Body of pancreas (tissue), 4 donors: Measurements from ENCODE around the gene PCDHGC4. TPM values are rescaled to one million over a fixed set of nuclear protein-coding genes. Genes with fewer than 3 reads are reported as not detected.
A peak's percentile ranks its signal among the peaks of the same experiment; 100 is the strongest.

ENCODE experiments used
- ATAC-seq: fragments of 150-250 bp; one replicate; pipeline ENCODE4 v1.9.1; 2016
- DNase-seq, 4 donors: peaks; one replicate each; pipeline ENCODE4 v3.0.0-alpha.2; 2019
- H3K27ac ChIP-seq, 4 donors: fragments of 200-600 bp; sonication (generic); 1 replicate in 3 of 4; 2 replicates in 1 of 4; pipeline versions ENCODE4 v1.5.1 to v1.6.1; 2016 to 2019; ENCODE audit warnings: mild to moderate bottlenecking in 1 of 4, mixed read lengths in 1 of 4, moderate library complexity in 1 of 4
- H3K27me3 ChIP-seq, 2 donors: fragments of 200-600 bp; sonication (generic); one replicate each; pipeline ENCODE4 v1.6.0; 2016; ENCODE audit warnings: mild to moderate bottlenecking in 1 of 2
- H3K36me3 ChIP-seq, 2 donors: fragments of 200-600 bp; sonication (generic); replicated peaks in 1 of 2; 2 replicates each; pipeline ENCODE4 v1.5.1; 2016; ENCODE audit warnings: low read depth in 2 of 2; ENCODE audit not compliant: insufficient read depth in 1 of 2
- H3K4me1 ChIP-seq: fragments of 200-600 bp; sonication (generic); one replicate; pipeline ENCODE4 v1.6.0; 2016
- H3K4me3 ChIP-seq, 2 donors: fragments of 200-600 bp; sonication (generic); 1 replicate in 1 of 2; 2 replicates in 1 of 2; pipeline ENCODE4 v1.5.1; 2016 to 2019
- H3K9me3 ChIP-seq, 3 donors: fragments of 200-600 bp; sonication (generic); 1 replicate in 2 of 3; 2 replicates in 1 of 3; pipeline ENCODE4 v1.5.1; 2016
- CTCF ChIP-seq, 7 experiments: fragments of 450-650 bp in 4 of 7; fragments of 200-600 bp in 3 of 7; sonication (generic) in 3 of 7; IDR thresholded peaks; one replicate each; pipeline ENCODE4 v1.5.1; 2016 to 2019; ENCODE audit warnings: antibody characterized with exemption in 7 of 7
- POLR2A ChIP-seq, 3 donors: fragments of 450-650 bp; IDR thresholded peaks; one replicate each; pipeline ENCODE4 v1.6.1; 2016; ENCODE audit warnings: antibody characterized with exemption in 3 of 3, mild to moderate bottlenecking in 2 of 3
- WGBS, 2 donors: methylation state at CpG; one replicate each; pipeline ENCODE4 v1.1.5; 2017; 5-methylcytosine and 5-hydroxymethylcytosine counted together
- intact Hi-C: fragments of 100-400 bp; cut with DNase I; formaldehyde crosslinking; loops from one replicate; pipeline ENCODE4 v1.15.1; 2023
- total RNA-seq, 2 donors: library from RNA; depleted of rRNA; stranded (reverse); fragments of >200 nt; gene quantifications; one replicate each; pipeline ENCODE4 v1.1.0, GENCODE V29; 2016

PCDHGC4 gene
- total RNA-seq, 2 donors from 2014 or later, result 1.6 to 2.0 TPM

GRCh38 chr5:141477044-141477575, 7.7 kb upstream of the PCDHGC4 start:
- no peak overlapping the region for H3K4me3 ChIP-seq
- ATAC-seq (no peak), DNase-seq (no peak)
- 42 to 59% methylated on average over 20 to 24 of the region's 24 CpGs for WGBS, 2 donors
- H3K9me3 ChIP-seq, result no peaks in the 10 kb centered on the region
- H3K27me3 ChIP-seq, result no peaks in the 10 kb centered on the region
- TF ChIP-seq CTCF (IDR thresholded peaks at IDR 0.05), result no peak
- no peak for TF ChIP-seq POLR2A (IDR thresholded peaks at IDR 0.05)
- no peaks in the 10 kb centered on the region for H3K36me3 ChIP-seq
- H3K4me1 ChIP-seq, result peaks cover 29% of the 10 kb centered on the region
- no peak overlapping the region for H3K27ac ChIP-seq
- intact Hi-C loops, result no loop called here

GRCh38 chr5:141477815-141478214, 7.0 kb upstream of the PCDHGC4 start:
- WGBS, 2 donors, result 47 to 51% methylated on average over 6 to 13 of the region's 13 CpGs
- Histone ChIP-seq H3K9me3 (no peaks in the 10 kb centered on the region), H3K27me3 (no peaks in the 10 kb centered on the region), H3K4me1 (peaks cover 29% of the 10 kb centered on the region), H3K4me3 (no peak overlapping the region), H3K27ac (no peak overlapping the region), H3K36me3 (no peaks in the 10 kb centered on the region)
- TF ChIP-seq CTCF (IDR thresholded peaks at IDR 0.05) (no peak), POLR2A (IDR thresholded peaks at IDR 0.05) (no peak)
- intact Hi-C loops, result no loop called here
- ATAC-seq (no peak), DNase-seq (no peak)

GRCh38 chr5:141478321-141478945, 6.4 kb upstream of the PCDHGC4 start:
- H3K27ac ChIP-seq, result no peak overlapping the region
- WGBS, 2 donors, result 11 to 12% methylated on average over 6 to 20 of the region's 20 CpGs
- peaks cover 29% of the 10 kb centered on the region for H3K4me1 ChIP-seq
- ATAC-seq, result no peak
- peak; percentile 82 to 93 (median 88) for DNase-seq
- no peak for TF ChIP-seq POLR2A (IDR thresholded peaks at IDR 0.05)
- TF ChIP-seq CTCF (IDR thresholded peaks at IDR 0.05), result peak in 6 of 7 experiments; percentile 20 to 57 (median 49)
- no peaks in the 10 kb centered on the region for H3K9me3 ChIP-seq
- no peaks in the 10 kb centered on the region for H3K36me3 ChIP-seq
- no peaks in the 10 kb centered on the region for H3K27me3 ChIP-seq
- no peak overlapping the region for H3K4me3 ChIP-seq
- intact Hi-C loops, result no loop called here

- H3K36me3 ChIP-seq, result no peaks in the 10 kb centered on the region
- no peaks in the 10 kb centered on the region for H3K9me3 ChIP-seq
- ATAC-seq (no peak), DNase-seq (no peak)
- peaks cover 40% of the 10 kb centered on the region for H3K4me1 ChIP-seq
- H3K4me3 ChIP-seq, result no peak overlapping the region
- no peaks in the 10 kb centered on the region for H3K27me3 ChIP-seq
- intact Hi-C loops, result no loop called here
- no peak overlapping the region for H3K27ac ChIP-seq
- TF ChIP-seq CTCF (IDR thresholded peaks at IDR 0.05) (no peak), POLR2A (IDR thresholded peaks at IDR 0.05) (no peak)
Observed at GRCh38 chr5:141479776-141480175, 5.1 kb upstream of the PCDHGC4 start.

GRCh38 chr5:141483902-141484301, 928 bp upstream of the PCDHGC4 start:
- no peak overlapping the region for H3K27ac ChIP-seq
- no peak overlapping the region for H3K4me3 ChIP-seq
- no peaks in the 10 kb centered on the region for H3K27me3 ChIP-seq
- H3K9me3 ChIP-seq, result no peaks in the 10 kb centered on the region
- intact Hi-C loops, result no loop called here
- DNase-seq, result no peak
- peaks cover 25% of the 10 kb centered on the region for H3K4me1 ChIP-seq
- TF ChIP-seq CTCF (IDR thresholded peaks at IDR 0.05), result no peak
- no peak for TF ChIP-seq POLR2A (IDR thresholded peaks at IDR 0.05)
- ATAC-seq, result no peak
- WGBS, 2 donors, result 47 to 74% methylated on average over 3 of the region's 3 CpGs
- no peaks in the 10 kb centered on the region for H3K36me3 ChIP-seq
